C4-2B (cell line): ENCODE measurements around the gene SLC46A1.

ENCODE experiments used
- ZFX ChIP-seq: fragments of 450-650 bp; IDR thresholded peaks from 2 replicates; pipeline ENCODE4 v1.6.1; 2017
- TF ChIP-seq, protein P1 (sequence below): fragments of 450-650 bp; conservative IDR thresholded peaks from 2 replicates; pipeline ENCODE4 v1.5.1; 2017; ENCODE audit warnings: mild to moderate bottlenecking

DNA sequence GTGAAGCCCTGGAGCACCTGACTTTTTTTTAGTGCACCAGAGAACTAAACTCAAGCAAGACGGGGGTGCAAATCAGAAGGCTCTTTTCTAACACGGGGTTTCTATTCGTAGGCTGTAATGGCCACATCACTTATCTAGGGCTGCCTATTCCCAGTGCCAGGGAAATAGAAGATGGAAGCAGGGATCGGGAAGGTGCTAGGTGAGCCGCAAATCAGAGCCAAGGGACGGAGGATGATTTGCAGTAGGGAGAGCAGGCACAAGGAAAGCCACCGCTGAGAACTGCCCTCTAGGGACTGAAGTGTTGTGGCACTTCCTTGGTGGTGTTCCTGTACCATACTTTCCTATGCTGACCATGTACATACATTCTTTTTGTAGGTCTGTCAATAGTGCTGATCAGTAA is 7.8 kb upstream of the SLC46A1 start:
- TF ChIP-seq, protein P1, sequence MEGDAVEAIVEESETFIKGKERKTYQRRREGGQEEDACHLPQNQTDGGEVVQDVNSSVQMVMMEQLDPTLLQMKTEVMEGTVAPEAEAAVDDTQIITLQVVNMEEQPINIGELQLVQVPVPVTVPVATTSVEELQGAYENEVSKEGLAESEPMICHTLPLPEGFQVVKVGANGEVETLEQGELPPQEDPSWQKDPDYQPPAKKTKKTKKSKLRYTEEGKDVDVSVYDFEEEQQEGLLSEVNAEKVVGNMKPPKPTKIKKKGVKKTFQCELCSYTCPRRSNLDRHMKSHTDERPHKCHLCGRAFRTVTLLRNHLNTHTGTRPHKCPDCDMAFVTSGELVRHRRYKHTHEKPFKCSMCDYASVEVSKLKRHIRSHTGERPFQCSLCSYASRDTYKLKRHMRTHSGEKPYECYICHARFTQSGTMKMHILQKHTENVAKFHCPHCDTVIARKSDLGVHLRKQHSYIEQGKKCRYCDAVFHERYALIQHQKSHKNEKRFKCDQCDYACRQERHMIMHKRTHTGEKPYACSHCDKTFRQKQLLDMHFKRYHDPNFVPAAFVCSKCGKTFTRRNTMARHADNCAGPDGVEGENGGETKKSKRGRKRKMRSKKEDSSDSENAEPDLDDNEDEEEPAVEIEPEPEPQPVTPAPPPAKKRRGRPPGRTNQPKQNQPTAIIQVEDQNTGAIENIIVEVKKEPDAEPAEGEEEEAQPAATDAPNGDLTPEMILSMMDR, result peak; percentile 11
- no peak for TF ChIP-seq ZFX
